SJSA1 (cell line): ENCODE measurements around the gene ELOF1. TPM values are rescaled to one million over a fixed set of nuclear protein-coding genes. Genes with fewer than 3 reads are reported as not detected.
A peak's percentile ranks its signal among the peaks of the same experiment; 100 is the strongest.

ENCODE experiments used
- DNase-seq, 2 experiments: peaks; one replicate each; pipeline ENCODE4 v3.0.0-alpha.2; 2015 to 2020; ENCODE audit warnings: low spot score in 2 of 2, low read depth in 1 of 2
- H3K27ac ChIP-seq: fragments of 250-450 bp; sonication (Bioruptor Pico); 2 replicates; pipeline ENCODE4 v1.5.1; 2020; ENCODE audit warnings: mild to moderate bottlenecking, moderate library complexity
- H3K27me3 ChIP-seq: fragments of 250-450 bp; sonication (Bioruptor Pico); replicated peaks from 2 replicates; pipeline ENCODE4 v1.5.1; 2020; ENCODE audit warnings: mild to moderate bottlenecking, moderate library complexity
- H3K36me3 ChIP-seq: fragments of 250-450 bp; sonication (Bioruptor Pico); 2 replicates; pipeline ENCODE4 v1.5.1; 2020; ENCODE audit warnings: mild to moderate bottlenecking
- H3K4me1 ChIP-seq: fragments of 250-450 bp; sonication (Bioruptor Pico); replicated peaks from 2 replicates; pipeline ENCODE4 v1.6.1; 2021; ENCODE audit warnings: mild to moderate bottlenecking
- H3K4me3 ChIP-seq: fragments of 250-450 bp; sonication (Bioruptor Pico); 2 replicates; pipeline ENCODE4 v1.5.1; 2020; ENCODE audit warnings: mild to moderate bottlenecking
- H3K9me3 ChIP-seq: fragments of 250-450 bp; sonication (Bioruptor Pico); replicated peaks from 2 replicates; pipeline ENCODE4 v1.5.1; 2020; ENCODE audit warnings: mild to moderate bottlenecking
- total RNA-seq: library from RNA; depleted of rRNA; stranded (reverse); fragments of >200 nt; shearing (Covaris generic); gene quantifications from 2 replicates; pipeline ENCODE4 v1.2.3, GENCODE V29; 2014

Gene ELOF1
- total RNA-seq, 1 experiment from 2014 or later, result 61.6 TPM

- Histone ChIP-seq H3K36me3 (peaks cover 45% of the 10 kb centered on the region), H3K4me3 (no peak overlapping the region), H3K9me3 (no peaks in the 10 kb centered on the region), H3K4me1 (peaks cover 10% of the 10 kb centered on the region), H3K27ac (no peak overlapping the region), H3K27me3 (no peaks in the 10 kb centered on the region)
- DNase-seq, result no peak
Measured at GRCh38 chr19:11555246-11555645, 3.8 kb downstream of the ELOF1 start.

- DNase-seq, result no peak
Measured at GRCh38 chr19:11554160-11554559, 4.9 kb downstream of the ELOF1 start.

GRCh38 chr19:11552666-11553372 is 6.2 kb downstream of the ELOF1 start:
- peaks cover 1% of the 10 kb centered on the region for H3K4me1 ChIP-seq
- no peak overlapping the region for H3K27ac ChIP-seq
- no peak overlapping the region for H3K4me3 ChIP-seq
- peaks cover 45% of the 10 kb centered on the region for H3K36me3 ChIP-seq
- no peaks in the 10 kb centered on the region for H3K9me3 ChIP-seq
- DNase-seq, result no peak
- H3K27me3 ChIP-seq, result no peaks in the 10 kb centered on the region

More at GRCh38 chr19:11554160-11554559, 4.9 kb downstream of the ELOF1 start:
- Histone ChIP-seq H3K27ac (no peak overlapping the region), H3K9me3 (no peaks in the 10 kb centered on the region), H3K4me1 (peaks cover 6% of the 10 kb centered on the region), H3K27me3 (no peaks in the 10 kb centered on the region), H3K36me3 (peaks cover 48% of the 10 kb centered on the region), H3K4me3 (no peak overlapping the region)

GRCh38 chr19:11551603-11552235 is 7.3 kb downstream of the ELOF1 start:
- no peak for DNase-seq
- no peaks in the 10 kb centered on the region for H3K9me3 ChIP-seq
- H3K36me3 ChIP-seq, result peaks cover 45% of the 10 kb centered on the region
- H3K4me1 ChIP-seq, result no peaks in the 10 kb centered on the region
- H3K4me3 ChIP-seq, result no peak overlapping the region
- H3K27ac ChIP-seq, result no peak overlapping the region
- H3K27me3 ChIP-seq, result no peaks in the 10 kb centered on the region

- no peaks in the 10 kb centered on the region for H3K27me3 ChIP-seq
- H3K4me1 ChIP-seq, result peaks cover 3% of the 10 kb centered on the region; the same call in 1 of the 2 replicates
- H3K36me3 ChIP-seq, result peaks cover 39% of the 10 kb centered on the region
- H3K9me3 ChIP-seq, result no peaks in the 10 kb centered on the region
- H3K4me3 ChIP-seq, result no peak overlapping the region
- no peak for DNase-seq
- H3K27ac ChIP-seq, result no peak overlapping the region
Measured at GRCh38 chr19:11550265-11550664, 8.8 kb downstream of the ELOF1 start.

GRCh38 chr19:11549386-11549953 is 9.6 kb downstream of the ELOF1 start:
- Histone ChIP-seq H3K36me3 (peaks cover 37% of the 10 kb centered on the region), H3K4me1 (peaks cover 3% of the 10 kb centered on the region; the same call in 1 of the 2 replicates), H3K4me3 (no peak overlapping the region), H3K9me3 (no peaks in the 10 kb centered on the region), H3K27me3 (no peaks in the 10 kb centered on the region), H3K27ac (no peak overlapping the region)
- no peak for DNase-seq

- H3K27ac ChIP-seq, result no peak overlapping the region
- H3K36me3 ChIP-seq, result peaks cover 24% of the 10 kb centered on the region
- H3K4me1 ChIP-seq, result peaks cover 3% of the 10 kb centered on the region; the same call in 1 of the 2 replicates
- DNase-seq, result no peak
- H3K4me3 ChIP-seq, result no peak overlapping the region
- no peaks in the 10 kb centered on the region for H3K9me3 ChIP-seq
- H3K27me3 ChIP-seq, result no peaks in the 10 kb centered on the region
Measured at GRCh38 chr19:11547929-11548700, 10.9 kb downstream of the ELOF1 start.

GRCh38 chr19:11541238-11541637 is 17.8 kb downstream of the ELOF1 start:
- Histone ChIP-seq H3K27ac (no peak overlapping the region), H3K36me3 (no peaks in the 10 kb centered on the region), H3K4me1 (peaks cover 28% of the 10 kb centered on the region), H3K4me3 (no peak overlapping the region), H3K9me3 (no peaks in the 10 kb centered on the region), H3K27me3 (no peaks in the 10 kb centered on the region)
- no peak for DNase-seq

GRCh38 chr19:11540645-11541044 is 18.4 kb downstream of the ELOF1 start:
- DNase-seq, result no peak
- no peaks in the 10 kb centered on the region for H3K36me3 ChIP-seq
- H3K4me1 ChIP-seq, result peaks cover 31% of the 10 kb centered on the region
- no peak overlapping the region for H3K4me3 ChIP-seq
- no peaks in the 10 kb centered on the region for H3K27me3 ChIP-seq
- no peaks in the 10 kb centered on the region for H3K9me3 ChIP-seq
- H3K27ac ChIP-seq, result no peak overlapping the region

- Histone ChIP-seq H3K27me3 (no peaks in the 10 kb centered on the region), H3K27ac (no peak overlapping the region), H3K9me3 (no peaks in the 10 kb centered on the region), H3K36me3 (no peaks in the 10 kb centered on the region), H3K4me1 (peaks cover 38% of the 10 kb centered on the region), H3K4me3 (peak overlapping the region; percentile 29)
- no peak for DNase-seq
Measured at GRCh38 chr19:11539495-11540365, 19.3 kb downstream of the ELOF1 start.

- H3K4me1 ChIP-seq, result peaks cover 40% of the 10 kb centered on the region
- DNase-seq, result peak; percentile 74 to 76
- no peaks in the 10 kb centered on the region for H3K27me3 ChIP-seq
- no peaks in the 10 kb centered on the region for H3K36me3 ChIP-seq
- no peaks in the 10 kb centered on the region for H3K9me3 ChIP-seq
- H3K4me3 ChIP-seq, result peak within 1 kb of the TSS; percentile 29
- peak within 1 kb of the TSS; percentile 33 for H3K27ac ChIP-seq
Measured at GRCh38 chr19:11538232-11539036, 20.6 kb downstream of the ELOF1 start, which contains the start of gene CNN1. Gene CNN1, plus strand, starts transcription at chr19:11538851. Its CDS starts 77 bp downstream, at chr19:11538928.

GRCh38 chr19:11535792-11536595 is 23.0 kb downstream of the ELOF1 start:
- peaks cover 62% of the 10 kb centered on the region for H3K4me1 ChIP-seq
- H3K9me3 ChIP-seq, result no peaks in the 10 kb centered on the region
- peak; percentile 92 to 97 for DNase-seq
- H3K27me3 ChIP-seq, result no peaks in the 10 kb centered on the region
- peak overlapping the region; percentile 84 for H3K27ac ChIP-seq
- peak overlapping the region; percentile 33 for H3K4me3 ChIP-seq
- no peaks in the 10 kb centered on the region for H3K36me3 ChIP-seq
